PFSK-1 (cell line): Measurements from ENCODE around the gene UBTD2.

ENCODE experiments used
- FOXP2 ChIP-seq: optimal IDR thresholded peaks from 2 replicates; pipeline ENCODE3; 2011; ENCODE audit warnings: borderline replicate concordance, control low read depth, inconsistent platforms; ENCODE audit not compliant: insufficient read depth; ENCODE audit errors: extremely low read length, extremely low read depth
- POLR2AphosphoS5 ChIP-seq: IDR thresholded peaks from 2 replicates; pipeline ENCODE4 v1.6.1; 2012; ENCODE audit warnings: low read depth, mild to moderate bottlenecking, control low read depth, low read length, moderate library complexity
- REST ChIP-seq, 2 experiments: IDR thresholded peaks; 2 replicates each; pipeline versions ENCODE4 v1.6.1 to v1.8.0; 2011 to 2012; ENCODE audit warnings: low read depth in 2 of 2, low read length in 2 of 2, control low read depth in 1 of 2, inconsistent platforms in 1 of 2, mild to moderate bottlenecking in 1 of 2, moderate library complexity in 1 of 2; ENCODE audit not compliant: insufficient read depth in 1 of 2
- SIN3A ChIP-seq: IDR thresholded peaks from 2 replicates; pipeline ENCODE4 v1.6.1; 2012; ENCODE audit warnings: mild to moderate bottlenecking, low read length, moderate library complexity, borderline replicate concordance; ENCODE audit not compliant: insufficient read depth
- TAF1 ChIP-seq: IDR thresholded peaks from 2 replicates; pipeline ENCODE4 v1.6.1; 2012; ENCODE audit warnings: low read length, control low read depth, borderline replicate concordance; ENCODE audit not compliant: insufficient read depth

GRCh38 chr5:172303572-172304335 lies 20.2 kb upstream of the UBTD2 start:
- no peak for TF ChIP-seq POLR2AphosphoS5
- no peak for TF ChIP-seq REST (IDR thresholded peaks at IDR 0.05; ENCODE audit: insufficient read depth in 1 of 2, low read depth in 2 of 2, low read length in 2 of 2)
- no peak for TF ChIP-seq TAF1
- TF ChIP-seq SIN3A, result no peak
- TF ChIP-seq FOXP2, result no peak
